ACC112 (cell line): ENCODE measurements around the gene SH3BP2.
A peak's percentile ranks its signal among the peaks of the same experiment; 100 is the strongest.

Experiments
- H2AFZ ChIP-seq: fragments of 200-600 bp; sonication (generic); one replicate; pipeline ENCODE4 v1.6.0; 2017; ENCODE audit warnings: antibody characterized with exemption, low read length; ENCODE audit not compliant: unreplicated experiment
- H3K27ac ChIP-seq: fragments of 200-600 bp; sonication (generic); 2 replicates; pipeline ENCODE4 v1.5.1; 2014; ENCODE audit warnings: low read depth, mild to moderate bottlenecking, antibody characterized with exemption, low read length, moderate library complexity
- H3K27me3 ChIP-seq: fragments of 200-600 bp; sonication (generic); 2 replicates; pipeline ENCODE4 v1.6.1; 2014; ENCODE audit warnings: mild to moderate bottlenecking, antibody characterized with exemption, low read length, moderate library complexity, mixed read lengths; ENCODE audit not compliant: insufficient read depth
- H3K36me3 ChIP-seq: fragments of 200-600 bp; sonication (generic); 2 replicates; pipeline ENCODE4 v1.6.1; 2016; ENCODE audit warnings: mild to moderate bottlenecking, antibody characterized with exemption, low read length, moderate library complexity, mixed read lengths; ENCODE audit not compliant: insufficient read depth
- H3K4me1 ChIP-seq: fragments of 200-600 bp; sonication (generic); one replicate; pipeline ENCODE4 v1.6.1; 2016; ENCODE audit warnings: low read length, mixed read lengths; ENCODE audit not compliant: insufficient read depth, unreplicated experiment, control insufficient read depth
- H3K4me3 ChIP-seq: fragments of 200-600 bp; sonication (generic); 2 replicates; pipeline ENCODE4 v1.5.1; 2014; ENCODE audit warnings: mild to moderate bottlenecking, low read depth, low read length
- H3K79me2 ChIP-seq: fragments of 200-600 bp; sonication (generic); one replicate; pipeline ENCODE4 v1.6.0; 2016; ENCODE audit warnings: low read length; ENCODE audit not compliant: control insufficient read depth, unreplicated experiment, insufficient read depth

Gene SH3BP2

GRCh38 chr4:2787230-2788100 is 5.4 kb upstream of the SH3BP2 start:
- no peak overlapping the region for H3K4me3 ChIP-seq
- H3K36me3 ChIP-seq: no peaks in the 10 kb centered on the region
- H3K79me2 ChIP-seq: no peaks in the 10 kb centered on the region
- H3K4me1 ChIP-seq: peaks cover 6% of the 10 kb centered on the region
- H3K27me3 ChIP-seq: no peaks in the 10 kb centered on the region
- no peak overlapping the region for H3K27ac ChIP-seq
- no peak overlapping the region for H2AFZ ChIP-seq

GRCh38 chr4:2788101-2788500 is 4.8 kb upstream of the SH3BP2 start:
- Histone ChIP-seq H3K79me2 (no peaks in the 10 kb centered on the region), H3K27ac (no peak overlapping the region), H3K4me1 (peaks cover 8% of the 10 kb centered on the region), H3K27me3 (no peaks in the 10 kb centered on the region), H3K36me3 (no peaks in the 10 kb centered on the region), H3K4me3 (no peak overlapping the region), H2AFZ (no peak overlapping the region)

GRCh38 chr4:2788532-2789103 is 4.3 kb upstream of the SH3BP2 start:
- no peak overlapping the region for H3K4me3 ChIP-seq
- no peak overlapping the region for H3K27ac ChIP-seq
- H3K27me3 ChIP-seq: no peaks in the 10 kb centered on the region

GRCh38 chr4:2789351-2789750 is 3.5 kb upstream of the SH3BP2 start:
- H3K79me2 ChIP-seq: peaks cover 8% of the 10 kb centered on the region
- peaks cover 14% of the 10 kb centered on the region for H3K4me1 ChIP-seq
- H3K36me3 ChIP-seq: no peaks in the 10 kb centered on the region
- no peak overlapping the region for H2AFZ ChIP-seq
- H3K27ac ChIP-seq: no peak overlapping the region
- no peaks in the 10 kb centered on the region for H3K27me3 ChIP-seq
- H3K4me3 ChIP-seq: no peak overlapping the region

More at GRCh38 chr4:2788532-2789103, 4.3 kb upstream of the SH3BP2 start:
- Histone ChIP-seq H3K4me1 (peaks cover 8% of the 10 kb centered on the region), H2AFZ (no peak overlapping the region), H3K79me2 (peaks cover 5% of the 10 kb centered on the region), H3K36me3 (no peaks in the 10 kb centered on the region)

GRCh38 chr4:2789793-2790582 is 2.9 kb upstream of the SH3BP2 start:
- no peaks in the 10 kb centered on the region for H3K27me3 ChIP-seq
- peaks cover 11% of the 10 kb centered on the region for H3K79me2 ChIP-seq
- peaks cover 21% of the 10 kb centered on the region for H3K4me1 ChIP-seq
- H2AFZ ChIP-seq: no peak overlapping the region
- no peaks in the 10 kb centered on the region for H3K36me3 ChIP-seq
- no peak overlapping the region for H3K27ac ChIP-seq
- H3K4me3 ChIP-seq: no peak overlapping the region

GRCh38 chr4:2790583-2791517 is 2.0 kb upstream of the SH3BP2 start:
- peaks cover 29% of the 10 kb centered on the region for H3K4me1 ChIP-seq
- H3K27me3 ChIP-seq: no peaks in the 10 kb centered on the region
- H3K27ac ChIP-seq: no peak overlapping the region
- H3K36me3 ChIP-seq: no peaks in the 10 kb centered on the region
- peaks cover 20% of the 10 kb centered on the region for H3K79me2 ChIP-seq
- H3K4me3 ChIP-seq: no peak overlapping the region
- H2AFZ ChIP-seq: no peak overlapping the region

GRCh38 chr4:2791518-2792395 is 1.1 kb upstream of the SH3BP2 start:
- Histone ChIP-seq H2AFZ (no peak overlapping the region), H3K4me1 (peaks cover 39% of the 10 kb centered on the region), H3K27me3 (no peaks in the 10 kb centered on the region), H3K27ac (no peak overlapping the region), H3K4me3 (no peak overlapping the region), H3K36me3 (no peaks in the 10 kb centered on the region), H3K79me2 (peaks cover 29% of the 10 kb centered on the region)

GRCh38 chr4:2792396-2792710 is 532 bp upstream of the SH3BP2 start:
- Histone ChIP-seq H3K36me3 (no peaks in the 10 kb centered on the region), H3K27ac (no peak overlapping the region), H3K4me3 (no peak overlapping the region; the same call in 1 of the 2 replicates), H3K27me3 (no peaks in the 10 kb centered on the region), H3K79me2 (peaks cover 35% of the 10 kb centered on the region), H2AFZ (no peak overlapping the region), H3K4me1 (peaks cover 44% of the 10 kb centered on the region)

GRCh38 chr4:2793586-2794485 is 951 bp downstream of the SH3BP2 start:
- H3K4me1 ChIP-seq: peaks cover 59% of the 10 kb centered on the region
- H3K36me3 ChIP-seq: no peaks in the 10 kb centered on the region
- H2AFZ ChIP-seq: no peak overlapping the region
- peak overlapping the region; percentile 89 for H3K27ac ChIP-seq
- H3K79me2 ChIP-seq: peaks cover 49% of the 10 kb centered on the region
- no peaks in the 10 kb centered on the region for H3K27me3 ChIP-seq
- peak overlapping the region; percentile 80 for H3K4me3 ChIP-seq
